Pancreas (tissue), 10 donors: Measurements from ENCODE around the gene ITIH2. TPM values are rescaled to one million over a fixed set of nuclear protein-coding genes. Genes with fewer than 3 reads are reported as not detected.

Experiments used
- ATAC-seq, 4 donors: fragments of 200-7000 bp; cut with Tn5 transposase; one replicate each; pipeline versions ENCODE4 v1.8.0 to v1.9.1; 2020; ENCODE audit warnings: mild to moderate bottlenecking in 4 of 4, moderate library complexity in 4 of 4
- DNase-seq, 6 donors: peaks; one replicate each; pipeline ENCODE4 v3.0.0-alpha.2; 2020
- FAIRE-seq: peaks from 2 replicates; lab custom pipeline; 2012; peaks lifted over from hg19 to GRCh38; lab: Jason Lieb, UNC
- H3K27ac ChIP-seq, 4 donors: fragments of 200-600 bp; sonication (generic); 1 replicate in 3 of 4; 2 replicates in 1 of 4; pipeline versions ENCODE4 v1.5.0 to v1.8.0; 2020
- H3K27me3 ChIP-seq, 4 donors: fragments of 200-600 bp; one replicate each; pipeline ENCODE4 v1.8.0; 2021
- H3K36me3 ChIP-seq, 3 donors: fragments of 200-600 bp; sonication (generic) in 1 of 3; one replicate each; pipeline versions ENCODE4 v1.5.0 to v1.8.0; 2020 to 2021
- H3K4me1 ChIP-seq, 3 donors: fragments of 200-600 bp; one replicate each; pipeline ENCODE4 v1.8.0; 2021
- H3K4me3 ChIP-seq, 4 donors: fragments of 200-600 bp; sonication (generic) in 2 of 4; one replicate each; pipeline versions ENCODE4 v1.5.0 to v1.8.0; 2020 to 2021
- H3K9me3 ChIP-seq, 4 donors: fragments of 200-600 bp; one replicate each; pipeline ENCODE4 v1.8.0; 2021
- WGBS, 2 donors: extraction: QIAGEN DNeasy Blood & Tissue Kit; methylation state at CpG; one replicate each; pipeline ENCODE4 v1.1.7; 2013; 5-methylcytosine and 5-hydroxymethylcytosine counted together
- intact Hi-C, 3 donors: fragments of 100-400 bp; cut with DNase I; formaldehyde crosslinking; loops; one replicate each; pipeline versions ENCODE4 v1.11.1 to v1.14.2; 2022
- polyA plus RNA-seq, 2 donors: library from polyadenylated mRNA; stranded (reverse); fragments of 200-250 nt; gene quantifications; one replicate each; pipeline ENCODE4 v1.2.3, GENCODE V29; 2013
- total RNA-seq, 6 donors: library from RNA; stranded (reverse); fragmentation: NEBNext Ultra II Directional in 4 of 6; extraction: Animal tissue kit (Norgen Biotek cat#: 25700) in 4 of 6; gene quantifications; one replicate each; pipeline versions ENCODE4 v1.2.1 to v1.2.4, GENCODE V29; 2021 to 2023
- TF ChIP-seq, protein P1 (sequence below), 4 donors: fragments of 200-600 bp; sonication (generic) in 3 of 4; IDR thresholded peaks; one replicate each; pipeline versions ENCODE4 v1.5.0 to v1.8.0; 2021; ENCODE audit warnings: antibody characterized with exemption in 4 of 4
- donor health status: healthy with polysubstance abuse.
- donor health status: DM: no; HTN: no; CAD: no; lungs with moderate emphysema.
- donor health status: DM: no; HTN: no; CAD: no.
- donor health status: control.
- donor health status: control.
- donor health status: Bipolar disorder and iron deficiency.
- donor health status: DM: yes; HTN: yes; CAD: no.
- donor health status: DM: no; HTN: no; CAD: no.
- donor health status: DM: no; HTN: no; CAD: no.
- donor health status: DM: yes; HTN: yes; CAD: no.

Gene ITIH2
- total and polyA plus RNA-seq, 8 donors: 0.14 to 1.8 (median 0.98) TPM; not detected in 3

DNA sequence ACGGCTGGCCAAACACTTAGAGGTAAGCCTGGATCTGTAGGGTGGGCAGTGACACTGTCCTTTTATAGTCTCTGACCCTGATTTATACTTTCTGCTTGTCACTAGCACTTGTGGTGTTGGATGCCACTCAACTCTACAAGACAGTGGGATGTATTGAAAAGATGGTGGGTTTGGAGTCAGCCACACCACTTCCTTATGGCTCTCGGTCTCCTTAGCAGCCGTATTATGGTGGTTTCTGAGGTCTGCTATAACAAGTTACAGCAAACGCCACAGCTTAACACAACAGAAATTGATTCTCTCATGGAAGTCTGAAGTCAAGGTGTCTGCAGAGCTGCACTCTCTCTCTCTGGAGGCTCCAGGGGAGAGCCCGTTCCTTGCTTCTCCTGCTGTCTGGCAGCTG lies 14.7 kb downstream of the ITIH2 start:
- Histone ChIP-seq H3K4me3 (no peak overlapping the region), H3K27ac (no peak overlapping the region), H3K36me3 (no peaks in the 10 kb centered on the region), H3K9me3 (no peaks in the 10 kb centered on the region), H3K27me3 (no peaks in the 10 kb centered on the region), H3K4me1 (no peaks in the 10 kb centered on the region)
- FAIRE-seq (no peak), DNase-seq (no peak), ATAC-seq (no peak)
- 71 to 79% methylated on average over 5 of the region's 5 CpGs for WGBS, 2 donors
- TF ChIP-seq, protein P1, sequence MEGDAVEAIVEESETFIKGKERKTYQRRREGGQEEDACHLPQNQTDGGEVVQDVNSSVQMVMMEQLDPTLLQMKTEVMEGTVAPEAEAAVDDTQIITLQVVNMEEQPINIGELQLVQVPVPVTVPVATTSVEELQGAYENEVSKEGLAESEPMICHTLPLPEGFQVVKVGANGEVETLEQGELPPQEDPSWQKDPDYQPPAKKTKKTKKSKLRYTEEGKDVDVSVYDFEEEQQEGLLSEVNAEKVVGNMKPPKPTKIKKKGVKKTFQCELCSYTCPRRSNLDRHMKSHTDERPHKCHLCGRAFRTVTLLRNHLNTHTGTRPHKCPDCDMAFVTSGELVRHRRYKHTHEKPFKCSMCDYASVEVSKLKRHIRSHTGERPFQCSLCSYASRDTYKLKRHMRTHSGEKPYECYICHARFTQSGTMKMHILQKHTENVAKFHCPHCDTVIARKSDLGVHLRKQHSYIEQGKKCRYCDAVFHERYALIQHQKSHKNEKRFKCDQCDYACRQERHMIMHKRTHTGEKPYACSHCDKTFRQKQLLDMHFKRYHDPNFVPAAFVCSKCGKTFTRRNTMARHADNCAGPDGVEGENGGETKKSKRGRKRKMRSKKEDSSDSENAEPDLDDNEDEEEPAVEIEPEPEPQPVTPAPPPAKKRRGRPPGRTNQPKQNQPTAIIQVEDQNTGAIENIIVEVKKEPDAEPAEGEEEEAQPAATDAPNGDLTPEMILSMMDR (IDR thresholded peaks at IDR 0.05): no peak
- intact Hi-C loops: no loop called here

DNA sequence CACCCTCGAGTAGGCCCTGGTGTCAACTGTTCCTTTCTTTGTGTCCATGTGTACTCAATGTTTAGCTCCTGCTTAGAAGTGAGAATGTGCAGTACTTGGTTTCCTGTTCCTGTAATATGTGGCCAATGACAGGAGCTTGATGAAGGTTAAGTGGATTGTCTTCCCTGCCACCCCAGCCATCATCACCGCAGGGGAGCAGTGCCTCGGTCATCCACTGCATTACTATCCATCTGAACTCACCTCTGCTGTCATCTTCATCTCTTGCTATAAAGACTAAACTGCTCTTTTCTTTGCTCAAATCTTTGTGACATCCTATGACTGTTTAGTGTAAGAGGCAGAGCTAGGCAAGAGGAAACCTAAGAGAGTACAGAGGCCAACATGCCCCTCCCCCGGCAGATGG lies 15.6 kb downstream of the ITIH2 start:
- DNase-seq (no peak), ATAC-seq (no peak), FAIRE-seq (no peak)
- no peaks in the 10 kb centered on the region for H3K27me3 ChIP-seq
- no peaks in the 10 kb centered on the region for H3K4me1 ChIP-seq
- WGBS, 2 donors: 71 to 77% methylated on average over 4 of the region's 4 CpGs
- TF ChIP-seq, protein P1 (IDR thresholded peaks at IDR 0.05): no peak
- H3K36me3 ChIP-seq: no peaks in the 10 kb centered on the region
- H3K4me3 ChIP-seq: no peak overlapping the region
- H3K9me3 ChIP-seq: no peaks in the 10 kb centered on the region
- intact Hi-C loops: no loop called here
- H3K27ac ChIP-seq: no peak overlapping the region

DNA sequence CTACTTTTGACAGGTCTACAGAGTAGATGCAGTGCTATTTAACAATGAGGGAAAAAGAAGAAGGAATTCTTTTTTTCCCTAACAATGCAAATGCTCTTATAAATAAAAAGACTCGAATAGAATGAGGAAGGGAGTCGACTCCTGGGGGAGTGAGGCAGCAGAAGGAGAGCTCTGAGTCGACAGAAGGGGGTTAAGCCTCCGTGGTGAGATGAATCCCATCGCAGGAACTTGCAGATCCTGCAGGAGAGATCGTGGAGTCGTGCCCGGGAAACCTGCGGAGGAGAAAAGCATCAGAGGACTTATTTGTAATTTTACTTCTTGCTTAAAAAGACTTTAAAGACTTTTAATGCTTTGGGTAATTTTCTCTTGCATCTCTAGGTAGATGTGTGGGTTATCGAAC lies 17.4 kb downstream of the ITIH2 start:
- no peaks in the 10 kb centered on the region for H3K9me3 ChIP-seq
- DNase-seq (no peak), FAIRE-seq (no peak), ATAC-seq (no peak)
- intact Hi-C loops: no loop called here
- no peaks in the 10 kb centered on the region for H3K36me3 ChIP-seq
- no peaks in the 10 kb centered on the region for H3K4me1 ChIP-seq
- 63 to 81% methylated on average over 10 of the region's 10 CpGs for WGBS, 2 donors
- H3K27ac ChIP-seq: no peak overlapping the region
- H3K4me3 ChIP-seq: no peak overlapping the region
- no peaks in the 10 kb centered on the region for H3K27me3 ChIP-seq
- TF ChIP-seq, protein P1 (IDR thresholded peaks at IDR 0.05): no peak

DNA sequence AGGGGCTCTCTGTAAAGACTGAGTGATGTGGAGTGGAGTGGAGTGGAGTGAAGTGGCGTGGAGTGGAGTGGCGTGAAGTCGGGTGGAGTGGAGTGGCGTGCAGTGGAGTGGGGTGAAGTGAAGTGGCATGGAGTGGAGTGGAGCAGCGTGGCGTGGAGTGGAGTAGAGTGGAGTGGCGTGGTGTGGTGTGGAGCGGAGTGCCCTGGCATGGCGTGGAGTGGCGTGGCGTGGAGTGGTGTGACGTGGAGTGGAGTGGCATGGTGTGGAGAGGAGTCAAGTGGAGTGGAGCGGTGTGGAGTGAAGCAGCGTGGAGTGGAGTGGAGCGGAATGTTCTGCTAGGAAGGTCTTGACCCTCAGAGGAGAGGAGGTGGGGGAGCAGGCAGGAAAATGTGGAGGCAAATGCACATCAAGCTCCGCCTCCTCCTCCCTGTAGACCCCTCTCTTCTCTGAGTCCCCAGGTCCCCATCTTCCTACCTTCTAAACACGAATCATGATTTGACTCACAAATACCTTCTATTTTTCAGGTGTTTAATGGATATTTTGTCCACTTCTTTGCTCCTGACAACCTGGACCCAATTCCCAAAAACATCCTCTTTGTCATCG lies 19.9 kb downstream of the ITIH2 start:
- no peak overlapping the region for H3K4me3 ChIP-seq
- FAIRE-seq (no peak), DNase-seq (no peak), ATAC-seq (no peak)
- no peak overlapping the region for H3K27ac ChIP-seq
- H3K9me3 ChIP-seq: no peaks in the 10 kb centered on the region
- intact Hi-C loops: no loop called here
- TF ChIP-seq, protein P1 (IDR thresholded peaks at IDR 0.05): no peak
- WGBS, 2 donors: 84 to 89% methylated on average over 18 of the region's 18 CpGs
- no peaks in the 10 kb centered on the region for H3K27me3 ChIP-seq
- H3K4me1 ChIP-seq: no peaks in the 10 kb centered on the region
- H3K36me3 ChIP-seq: no peaks in the 10 kb centered on the region

DNA sequence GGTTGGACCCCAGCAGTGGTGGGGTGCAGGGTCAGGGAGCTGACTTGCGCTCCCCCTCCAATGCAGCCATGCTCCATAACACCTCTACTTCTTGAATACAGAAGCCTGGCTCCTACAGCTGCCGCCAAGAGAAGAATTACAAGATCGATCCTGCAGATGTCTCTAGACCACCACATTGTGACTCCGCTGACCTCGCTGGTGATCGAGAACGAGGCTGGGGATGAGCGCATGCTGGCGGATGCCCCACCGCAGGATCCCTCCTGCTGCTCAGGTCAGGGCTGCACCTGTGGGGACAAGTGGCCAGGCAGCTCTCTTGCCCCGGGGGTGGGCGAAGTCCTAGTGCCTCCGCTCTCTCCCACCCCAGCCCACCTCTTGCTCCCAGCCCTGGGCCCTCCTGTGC lies 31.7 kb downstream of the ITIH2 start:
- Histone ChIP-seq H3K27me3 (no peaks in the 10 kb centered on the region), H3K36me3 (no peaks in the 10 kb centered on the region), H3K27ac (no peak overlapping the region), H3K4me1 (no peaks in the 10 kb centered on the region), H3K9me3 (no peaks in the 10 kb centered on the region), H3K4me3 (no peak overlapping the region)
- intact Hi-C loops: no loop called here
- no peak for ATAC-seq
- TF ChIP-seq, protein P1 (IDR thresholded peaks at IDR 0.05): no peak
- WGBS, 2 donors: 83 to 88% methylated on average over 13 of the region's 13 CpGs
- FAIRE-seq: no peak
- no peak for DNase-seq
